ENCODE results near the gene SLC25A22.

SLC25A22 gene

GRCh38 chr11:742571-743201 is 55.4 kb downstream of the SLC25A22 start:
- DNase-seq: no peak

GRCh38 chr11:742156-742546 is 55.9 kb downstream of the SLC25A22 start:
- DNase-seq: no peak
